HG03571 (cell line): ENCODE measurements around the gene RBM19.

Experiments used
- ATAC-seq: cut with Tn5 transposase; IDR thresholded peaks from one replicate; pipeline ENCODE4 v1.9.1; 2021; ENCODE audit not compliant: unreplicated experiment

Gene RBM19

GRCh38 chr12:113955109-113955970 is 10.8 kb downstream of the RBM19 start:
- no peak for ATAC-seq

GRCh38 chr12:113954547-113954946 is 11.6 kb downstream of the RBM19 start:
- no peak for ATAC-seq

GRCh38 chr12:113950873-113951272 is 15.3 kb downstream of the RBM19 start:
- ATAC-seq, result no peak

- no peak for ATAC-seq
Measured at GRCh38 chr12:113949321-113950305, 16.5 kb downstream of the RBM19 start.

- ATAC-seq, result no peak
Measured at GRCh38 chr12:113948151-113948914, 17.8 kb downstream of the RBM19 start.

GRCh38 chr12:113946175-113946574 is 19.9 kb downstream of the RBM19 start:
- no peak for ATAC-seq

- no peak for ATAC-seq
Measured at GRCh38 chr12:113945174-113946173, 20.7 kb downstream of the RBM19 start.

- ATAC-seq, result no peak
Measured at GRCh38 chr12:113942209-113942608, 23.9 kb downstream of the RBM19 start.

GRCh38 chr12:113941208-113941486 is 25.0 kb downstream of the RBM19 start:
- ATAC-seq, result no peak

- ATAC-seq, result no peak
Measured at GRCh38 chr12:113940357-113941207, 25.5 kb downstream of the RBM19 start.

- ATAC-seq, result no peak
Measured at GRCh38 chr12:113939867-113940266, 26.3 kb downstream of the RBM19 start.

- ATAC-seq, result no peak
Measured at GRCh38 chr12:113938471-113938870, 27.7 kb downstream of the RBM19 start.

- ATAC-seq, result no peak
Measured at GRCh38 chr12:113936460-113936859, 29.7 kb downstream of the RBM19 start.

GRCh38 chr12:113935459-113935858 is 30.7 kb downstream of the RBM19 start:
- no peak for ATAC-seq

- ATAC-seq, result no peak
Measured at GRCh38 chr12:113934946-113935345, 31.2 kb downstream of the RBM19 start.

- no peak for ATAC-seq
Measured at GRCh38 chr12:113934060-113934814, 31.9 kb downstream of the RBM19 start.

GRCh38 chr12:113933201-113933786 is 32.8 kb downstream of the RBM19 start:
- no peak for ATAC-seq
